CD4-positive, alpha-beta T cell (primary cell): Measurements from ENCODE around the gene SNAPC4. TPM values are rescaled to one million over a fixed set of nuclear protein-coding genes. Genes with fewer than 3 reads are reported as not detected.
A peak's percentile ranks its signal among the peaks of the same experiment; 100 is the strongest.
"Not testable (repeated sequence)": the region's sequence is repeated elsewhere in the genome, so short reads cannot be mapped to it uniquely, and the experiment has no call there.

Experiments
- ATAC-seq: fragments of 200-7000 bp; cut with Tn5 transposase; one replicate; pipeline ENCODE4 v1.10.0; 2022; ENCODE audit warnings: mild to moderate bottlenecking; ENCODE audit not compliant: poor library complexity
- CTCF ChIA-PET: fragments of 350-600 bp; sonication (Branson Sonifier 250); formaldehyde crosslinking; loops from one replicate; lab custom pipeline; 2021; ENCODE audit warnings: antibody characterized with exemption, inconsistent platforms; lab: Charles Lee
- POLR2A ChIA-PET: fragments of 350-600 bp; sonication (Branson Sonifier 250); formaldehyde crosslinking; loops from one replicate; lab custom pipeline; 2021; ENCODE audit warnings: antibody characterized with exemption, inconsistent platforms; lab: Charles Lee
- DNase-seq, 14 experiments: peaks; one replicate each; pipeline ENCODE4 v3.0.0-alpha.2; 2013 to 2020; ENCODE audit warnings: mixed read lengths in 2 of 14
- H3K27ac ChIP-seq, 2 donors: one replicate each; pipeline versions ENCODE4 v1.5.1 to v1.7.0; 2013; ENCODE audit warnings: low read length in 2 of 2, low read depth in 1 of 2, mild to moderate bottlenecking in 1 of 2
- H3K27me3 ChIP-seq, 2 experiments: 1 replicate in 1 of 2; 2 replicates in 1 of 2; pipeline versions ENCODE4 v1.6.1 to v1.7.0; 2013; ENCODE audit warnings: low read length in 2 of 2, control low read depth in 1 of 2, mild to moderate bottlenecking in 1 of 2, moderate library complexity in 1 of 2; ENCODE audit not compliant: insufficient read depth in 2 of 2, control insufficient read depth in 1 of 2
- H3K36me3 ChIP-seq: one replicate; pipeline ENCODE4 v1.6.1; 2013; ENCODE audit warnings: low read length, control low read depth; ENCODE audit not compliant: insufficient read depth
- H3K4me1 ChIP-seq: one replicate; pipeline ENCODE4 v1.6.1; 2013; ENCODE audit warnings: low read length, control low read depth; ENCODE audit not compliant: insufficient read depth
- H3K4me3 ChIP-seq: one replicate; pipeline ENCODE4 v1.5.1; 2013; ENCODE audit warnings: mild to moderate bottlenecking, low read length, moderate library complexity
- H3K9me3 ChIP-seq, 2 experiments: 1 replicate in 1 of 2; 2 replicates in 1 of 2; pipeline versions ENCODE4 v1.6.1 to v1.7.0; 2013; ENCODE audit warnings: low read length in 2 of 2, mild to moderate bottlenecking in 2 of 2, control low read depth in 1 of 2, moderate library complexity in 1 of 2; ENCODE audit not compliant: control insufficient read depth in 1 of 2, insufficient read depth in 1 of 2
- H3K27ac Mint-ChIP-seq: one replicate; pipeline ENCODE4 v1.8.0; 2020; ENCODE audit warnings: mixed read lengths
- H3K27me3 Mint-ChIP-seq: one replicate; pipeline ENCODE4 v1.8.0; 2021; ENCODE audit warnings: mixed read lengths
- H3K36me3 Mint-ChIP-seq: one replicate; pipeline ENCODE4 v1.8.0; 2021; ENCODE audit warnings: low read depth, mixed read lengths
- H3K4me1 Mint-ChIP-seq: one replicate; pipeline ENCODE4 v1.8.0; 2021; ENCODE audit warnings: low read depth, mixed read lengths
- H3K4me3 Mint-ChIP-seq: one replicate; pipeline ENCODE4 v1.8.0; 2020; ENCODE audit warnings: mild to moderate bottlenecking, mixed read lengths
- H3K9me3 Mint-ChIP-seq: one replicate; pipeline ENCODE4 v1.8.0; 2020; ENCODE audit warnings: mixed read lengths
- CTCF ChIP-seq: fragments of 200-600 bp; IDR thresholded peaks from one replicate; pipeline ENCODE4 v1.8.0; 2022; ENCODE audit warnings: antibody characterized with exemption, mild to moderate bottlenecking
- intact Hi-C, 2 experiments: fragments of 100-400 bp; cut with DNase I in 1 of 2; cut with micrococcal nuclease in 1 of 2; formaldehyde crosslinking; loops; one replicate each; pipeline versions ENCODE4 v1.15.1 to v1.9.0; 2023 to 2025; cut with DNase I, micrococcal nuclease
- total RNA-seq, 174 experiments: library from RNA in 2 of 174; stranded (reverse) in 2 of 174; gene quantifications; one replicate each; pipeline ENCODE4 v1.2.3 and lab custom pipeline; 2021 to 2026

SNAPC4 gene
- total RNA-seq, 2 experiments from 2014 or later: 7.7 to 8.0 TPM

GRCh38 chr9:136353757-136354488, 46.0 kb downstream of the SNAPC4 start:
- no peaks in the 10 kb centered on the region for H3K9me3 Mint-ChIP-seq

GRCh38 chr9:136353088-136353487, 46.9 kb downstream of the SNAPC4 start:
- H3K27ac Mint-ChIP-seq: no peak overlapping the region

More at GRCh38 chr9:136353757-136354488, 46.0 kb downstream of the SNAPC4 start:
- intact Hi-C loops: no loop called here
- Mint-ChIP-seq H3K27ac (no peak overlapping the region), H3K4me1 (no peaks in the 10 kb centered on the region), H3K4me3 (no peak overlapping the region), H3K36me3 (no peaks in the 10 kb centered on the region), H3K27me3 (no peaks in the 10 kb centered on the region)
- ATAC-seq (no peak), DNase-seq (no peak)
- Histone ChIP-seq H3K27ac (no peak overlapping the region), H3K9me3 (no peaks in the 10 kb centered on the region), H3K4me3 (no peak overlapping the region), H3K36me3 (no peaks in the 10 kb centered on the region), H3K27me3 (no peaks in the 10 kb centered on the region), H3K4me1 (no peaks in the 10 kb centered on the region)
- ChIA-PET POLR2A (interaction anchor here (0.9 kb wide), 1 partner anchor 10 kb away, joined by 3 read pairs; the partner anchor contains the start of gene DNLZ), CTCF (no interaction called here)
- TF ChIP-seq CTCF: no peak

GRCh38 chr9:136352682-136353081, 47.3 kb downstream of the SNAPC4 start:
- CTCF ChIA-PET: no interaction called here
- H3K27ac ChIP-seq: no peak overlapping the region
- Mint-ChIP-seq H3K9me3 (no peaks in the 10 kb centered on the region), H3K4me3 (no peak overlapping the region), H3K4me1 (no peaks in the 10 kb centered on the region), H3K27ac (no peak overlapping the region), H3K27me3 (no peaks in the 10 kb centered on the region), H3K36me3 (no peaks in the 10 kb centered on the region)
- ATAC-seq (peak; percentile 21), DNase-seq (no peak)
- intact Hi-C loops: no loop called here
- no peaks in the 10 kb centered on the region for H3K36me3 ChIP-seq
- no peaks in the 10 kb centered on the region for H3K4me1 ChIP-seq
- no peak for TF ChIP-seq CTCF
- no peaks in the 10 kb centered on the region for H3K27me3 ChIP-seq
- POLR2A ChIA-PET: no interaction called here
- no peak overlapping the region for H3K4me3 ChIP-seq
- no peaks in the 10 kb centered on the region for H3K9me3 ChIP-seq

More at GRCh38 chr9:136353088-136353487, 46.9 kb downstream of the SNAPC4 start:
- Mint-ChIP-seq H3K9me3 (no peaks in the 10 kb centered on the region), H3K4me3 (no peak overlapping the region), H3K27me3 (no peaks in the 10 kb centered on the region), H3K4me1 (no peaks in the 10 kb centered on the region), H3K36me3 (no peaks in the 10 kb centered on the region)
- no peaks in the 10 kb centered on the region for H3K4me1 ChIP-seq
- no peaks in the 10 kb centered on the region for H3K9me3 ChIP-seq
- H3K27me3 ChIP-seq: no peaks in the 10 kb centered on the region
- ATAC-seq (no peak), DNase-seq (no peak)
- ChIA-PET POLR2A (interaction anchor here (0.9 kb wide), 1 partner anchor 11 kb away, joined by 3 read pairs; the partner anchor contains the start of gene DNLZ), CTCF (no interaction called here)
- H3K27ac ChIP-seq: no peak overlapping the region
- intact Hi-C loops: no loop called here
- no peak for TF ChIP-seq CTCF
- no peak overlapping the region for H3K4me3 ChIP-seq
- H3K36me3 ChIP-seq: no peaks in the 10 kb centered on the region

- ATAC-seq, DNase-seq, H3K4me1 ChIP-seq, H3K27me3 ChIP-seq, H3K27ac Mint-ChIP-seq, H3K36me3 ChIP-seq, H3K4me1 Mint-ChIP-seq, H3K4me3 ChIP-seq, H3K9me3 ChIP-seq, H3K4me3 Mint-ChIP-seq, CTCF ChIA-PET, intact Hi-C loops, H3K9me3 Mint-ChIP-seq, POLR2A ChIA-PET, H3K27ac ChIP-seq, H3K27me3 Mint-ChIP-seq, H3K36me3 Mint-ChIP-seq: not testable (repeated sequence)
Measured at GRCh38 chr9:136351868-136352267, 48.1 kb downstream of the SNAPC4 start.
